NCI-H2171 (cell line): ENCODE results near the gene PCSK1.
"Not testable (repeated sequence)": the region's sequence is repeated elsewhere in the genome, so short reads cannot be mapped to it uniquely, and the experiment has no call there.

Source experiments
- DNase-seq: peaks from one replicate; lab custom pipeline; 2025; lab: John Stamatoyannopoulos, UW

PCSK1 gene

DNA sequence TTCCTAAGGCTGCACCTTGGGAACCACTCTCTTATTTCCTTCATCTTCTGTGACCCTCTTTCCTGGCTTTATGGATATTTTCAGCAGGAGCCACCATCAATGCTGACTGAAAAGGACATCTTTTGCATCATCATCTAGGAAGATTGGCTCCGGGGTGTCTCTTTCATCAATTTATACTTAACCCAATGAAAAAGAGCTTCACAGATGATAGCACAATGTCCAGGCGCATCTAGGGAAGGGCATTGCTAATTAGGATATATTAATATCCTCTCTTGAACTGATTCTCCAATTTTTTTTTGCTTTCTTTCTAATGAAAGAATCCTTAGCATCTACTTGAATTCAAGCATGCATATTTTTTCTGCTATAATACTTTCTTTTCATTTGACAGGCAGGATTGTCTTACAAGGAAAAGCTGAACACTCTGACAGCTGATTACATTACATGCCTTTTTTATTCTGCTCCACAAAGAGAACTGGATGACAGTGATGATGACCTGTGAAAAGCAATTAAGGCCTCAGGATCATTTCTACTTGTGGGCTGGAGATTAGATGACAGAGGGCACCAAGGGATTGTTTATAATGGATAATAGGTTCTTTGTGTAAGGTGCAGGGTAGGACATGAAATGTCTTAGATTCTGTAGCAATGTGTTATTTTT lies 60.2 kb downstream of the PCSK1 start:
- DNase-seq, result no peak

GRCh38 chr5:96370976-96371375 lies 62.1 kb downstream of the PCSK1 start:
- peak; percentile 45 for DNase-seq

- DNase-seq, result not testable (repeated sequence)
These were observed 65.7 kb downstream of the PCSK1 start for GRCh38 chr5:96367337-96367736.

- no peak for DNase-seq
These were observed 78.8 kb downstream of the PCSK1 start for GRCh38 chr5:96354237-96354636.

GRCh38 chr5:96353220-96353619 lies 79.8 kb downstream of the PCSK1 start:
- DNase-seq, result no peak

GRCh38 chr5:96350678-96351077 lies 82.4 kb downstream of the PCSK1 start:
- DNase-seq, result no peak

- DNase-seq, result no peak
These were observed 84.5 kb downstream of the PCSK1 start for GRCh38 chr5:96348536-96348935.

- no peak for DNase-seq
These were observed 85.4 kb downstream of the PCSK1 start for GRCh38 chr5:96347502-96348292.

DNA sequence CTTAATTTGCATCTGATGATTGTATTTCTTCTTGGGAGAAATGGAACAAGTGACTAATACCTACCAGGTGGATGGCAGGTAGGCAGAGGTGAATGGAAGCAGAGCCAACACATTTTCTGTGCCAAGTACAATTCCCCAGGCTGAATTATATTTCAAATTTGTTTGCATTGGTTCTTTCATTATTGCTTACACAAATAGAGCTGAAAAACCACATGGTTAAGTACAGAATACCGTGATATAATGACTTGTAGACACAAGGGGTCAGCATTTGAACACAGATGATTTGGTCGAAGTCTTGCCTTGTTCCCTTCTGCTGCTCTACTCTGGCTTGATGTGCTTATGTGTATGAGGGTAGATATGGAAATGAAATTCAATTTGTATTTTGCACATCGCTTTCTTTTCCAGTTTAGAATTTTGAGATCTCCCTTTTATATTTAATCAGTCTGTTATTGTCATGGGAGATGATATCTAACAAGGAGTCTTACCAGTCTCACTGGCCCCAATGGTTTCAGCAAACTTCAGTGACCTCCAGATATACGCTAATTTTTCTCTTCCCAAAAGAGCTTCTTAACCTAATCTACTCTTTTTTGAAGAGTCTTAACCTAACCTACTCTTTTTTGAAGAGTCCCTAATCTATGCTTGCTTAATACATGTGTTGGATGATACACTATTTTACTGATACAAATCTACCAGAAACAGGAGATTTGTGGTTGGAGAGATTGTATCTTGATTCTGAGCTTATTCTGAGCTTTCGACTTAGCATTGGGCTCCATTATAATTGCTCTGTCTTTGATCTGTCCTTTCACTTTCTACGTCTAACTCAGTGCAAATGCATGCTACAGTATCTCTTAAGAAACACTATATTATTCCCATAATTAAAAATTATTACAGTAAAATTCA lies 88.1 kb downstream of the PCSK1 start:
- no peak for DNase-seq

- no peak for DNase-seq
These were observed 90.0 kb downstream of the PCSK1 start for GRCh38 chr5:96343094-96343493.

- no peak for DNase-seq
These were observed 90.5 kb downstream of the PCSK1 start for GRCh38 chr5:96342581-96342980.
